Mesendoderm (in vitro differentiated cells): Measurements from ENCODE around the gene HPGD.

Experiments used
- DNase-seq: peaks from one replicate; pipeline ENCODE4 v3.0.0; 2013
- H2AK5ac ChIP-seq: 2 replicates; pipeline ENCODE4 v1.6.1; 2013; ENCODE audit warnings: low read length, inconsistent platforms
- H2BK120ac ChIP-seq: 2 replicates; pipeline ENCODE4 v1.6.1; 2013; ENCODE audit warnings: low read depth, mild to moderate bottlenecking, low read length, moderate library complexity, mixed read lengths
- H2BK15ac ChIP-seq: replicated peaks from 2 replicates; pipeline ENCODE4 v1.6.1; 2013; ENCODE audit warnings: low read depth, mild to moderate bottlenecking, moderate library complexity
- H2BK5ac ChIP-seq: 2 replicates; pipeline ENCODE4 v1.6.1; 2013; ENCODE audit warnings: low read length, inconsistent platforms
- H3K18ac ChIP-seq: 2 replicates; pipeline ENCODE4 v1.6.1; 2013; ENCODE audit warnings: mild to moderate bottlenecking, low read length, mixed read lengths
- H3K23ac ChIP-seq: one replicate; pipeline ENCODE4 v1.6.1; 2013; ENCODE audit warnings: low read length
- H3K27ac ChIP-seq: 2 replicates; pipeline ENCODE4 v1.5.1; 2013; ENCODE audit warnings: low read depth, mild to moderate bottlenecking, inconsistent platforms, low read length, moderate library complexity
- H3K27me3 ChIP-seq: 2 replicates; pipeline ENCODE4 v1.6.1; 2013; ENCODE audit warnings: low read length, control low read depth, mild to moderate bottlenecking, inconsistent platforms; ENCODE audit not compliant: insufficient read depth, poor library complexity
- H3K36me3 ChIP-seq: 2 replicates; pipeline ENCODE4 v1.6.1; 2013; ENCODE audit warnings: low read length, inconsistent platforms; ENCODE audit not compliant: control insufficient read depth, insufficient read depth
- H3K4ac ChIP-seq: one replicate; pipeline ENCODE4 v1.6.1; 2013; ENCODE audit warnings: low read depth, mild to moderate bottlenecking, low read length, moderate library complexity
- H3K4me1 ChIP-seq: 2 replicates; pipeline ENCODE4 v1.6.1; 2013; ENCODE audit warnings: low read depth, low read length, inconsistent platforms; ENCODE audit not compliant: control insufficient read depth
- H3K4me2 ChIP-seq: 2 replicates; pipeline ENCODE4 v1.6.1; 2013; ENCODE audit warnings: low read length
- H3K4me3 ChIP-seq: 2 replicates; pipeline ENCODE4 v1.5.1; 2013; ENCODE audit warnings: mild to moderate bottlenecking, low read length
- H3K56ac ChIP-seq: one replicate; pipeline ENCODE4 v1.6.1; 2013; ENCODE audit warnings: low read length
- H3K79me1 ChIP-seq: 2 replicates; pipeline ENCODE4 v1.6.1; 2013; ENCODE audit warnings: low read length, inconsistent platforms
- H3K79me2 ChIP-seq: 2 replicates; pipeline ENCODE4 v1.6.1; 2013; ENCODE audit warnings: mild to moderate bottlenecking, low read length; ENCODE audit not compliant: control insufficient read depth, insufficient read depth
- H3K9ac ChIP-seq: 2 replicates; pipeline ENCODE4 v1.6.1; 2013; ENCODE audit warnings: low read length, inconsistent platforms
- H4K5ac ChIP-seq: one replicate; pipeline ENCODE4 v1.6.1; 2013; ENCODE audit warnings: low read length
- H4K8ac ChIP-seq: one replicate; pipeline ENCODE4 v1.6.1; 2013; ENCODE audit warnings: low read depth, mild to moderate bottlenecking, control low read depth, low read length, moderate library complexity
- WGBS: extraction: QIAGEN DNeasy Blood & Tissue Kit; methylation state at CpG from one replicate; pipeline ENCODE4 v1.1.7; 2013; ENCODE audit warnings: low lambda C conversion rate, missing lambda C conversion rate; ENCODE audit not compliant: insufficient coverage; ENCODE audit errors: extremely low coverage; 5-methylcytosine and 5-hydroxymethylcytosine counted together

Gene HPGD

DNA sequence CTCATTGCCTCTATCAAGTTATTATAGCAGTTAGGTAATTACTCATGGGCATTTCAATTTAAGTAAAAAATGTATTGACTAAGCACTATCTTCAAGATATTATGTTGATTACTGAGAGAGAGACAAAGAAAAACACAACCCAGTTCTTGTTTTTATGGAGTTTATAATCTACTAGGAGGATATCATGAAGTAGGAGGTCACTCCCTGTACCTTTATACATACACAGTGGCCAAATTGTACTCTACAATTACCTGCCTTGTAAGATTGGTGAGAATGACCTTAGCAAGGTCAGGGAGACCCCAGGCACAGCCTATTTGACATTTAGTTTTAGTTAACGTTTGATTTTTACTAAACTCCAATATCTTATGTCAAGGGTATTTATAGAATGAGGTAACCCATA is 5.5 kb downstream of the HPGD start:
- Histone ChIP-seq H3K27me3 (no peaks in the 10 kb centered on the region), H2BK15ac (no peak overlapping the region), H3K4me1 (no peaks in the 10 kb centered on the region), H3K4ac (no peak overlapping the region), H3K18ac (no peak overlapping the region), H4K8ac (no peak overlapping the region), H2BK5ac (no peak overlapping the region), H2BK120ac (no peak overlapping the region), H2AK5ac (no peak overlapping the region), H3K36me3 (no peaks in the 10 kb centered on the region), H3K9ac (no peak overlapping the region), H3K4me3 (no peak overlapping the region), H3K79me1 (no peaks in the 10 kb centered on the region), H3K23ac (no peak overlapping the region), H3K27ac (no peak overlapping the region), H3K56ac (no peak overlapping the region), H3K4me2 (no peak overlapping the region), H3K79me2 (no peaks in the 10 kb centered on the region), H4K5ac (no peak overlapping the region)
- no peak for DNase-seq
- no CpG with 5 or more reads among the region's 1 CpG for WGBS

DNA sequence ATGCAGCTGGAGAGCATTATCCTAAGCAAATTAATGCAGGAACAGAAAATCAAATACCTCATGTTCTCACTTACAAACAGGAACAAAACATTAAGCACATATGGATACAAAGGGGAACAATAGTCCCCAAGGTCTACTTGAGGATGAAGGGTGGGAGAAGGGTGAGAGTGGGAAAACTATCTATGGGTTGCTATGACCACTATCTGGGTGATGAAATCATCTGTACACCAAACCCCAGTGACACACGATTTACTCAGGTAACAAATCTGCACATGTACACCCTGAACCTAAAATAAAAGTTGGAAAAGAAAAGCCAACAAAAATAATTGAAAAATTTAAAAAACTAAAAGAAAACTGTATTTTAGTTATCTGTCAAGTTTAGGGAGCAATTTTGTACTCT is 5.9 kb downstream of the HPGD start:
- Histone ChIP-seq H3K23ac (no peak overlapping the region), H4K5ac (no peak overlapping the region), H3K27me3 (no peaks in the 10 kb centered on the region), H3K9ac (no peak overlapping the region), H3K27ac (no peak overlapping the region), H4K8ac (no peak overlapping the region), H2BK15ac (no peak overlapping the region), H3K79me1 (no peaks in the 10 kb centered on the region), H3K4me1 (no peaks in the 10 kb centered on the region), H3K36me3 (no peaks in the 10 kb centered on the region), H3K56ac (no peak overlapping the region), H3K79me2 (no peaks in the 10 kb centered on the region), H3K18ac (no peak overlapping the region), H2BK120ac (no peak overlapping the region), H2AK5ac (no peak overlapping the region), H3K4ac (no peak overlapping the region), H3K4me3 (no peak overlapping the region), H2BK5ac (no peak overlapping the region), H3K4me2 (no peak overlapping the region)
- no CpG with 5 or more reads among the region's 1 CpG for WGBS
- no peak for DNase-seq

DNA sequence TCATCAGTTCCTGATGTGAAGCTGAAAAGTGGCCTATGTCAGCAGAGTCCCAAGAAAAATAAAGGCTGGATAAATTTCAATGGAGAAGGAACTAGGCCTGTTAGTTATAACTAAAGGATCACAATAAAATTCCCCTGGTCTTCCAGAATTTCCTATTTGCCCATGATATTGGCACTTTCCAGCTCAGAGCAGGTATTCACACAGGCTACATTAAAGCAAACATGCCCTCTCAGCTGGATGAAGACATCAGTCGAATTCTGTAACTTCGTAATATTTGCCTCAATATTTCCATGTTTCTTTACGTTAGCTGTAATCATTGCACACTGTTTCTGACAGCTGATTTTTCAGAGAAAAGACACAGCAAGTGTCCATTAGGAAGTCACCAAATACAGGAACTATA is 9.5 kb downstream of the HPGD start:
- Histone ChIP-seq H3K79me1 (no peaks in the 10 kb centered on the region), H2BK15ac (no peak overlapping the region), H3K9ac (no peak overlapping the region), H4K5ac (no peak overlapping the region), H3K36me3 (no peaks in the 10 kb centered on the region), H3K27ac (no peak overlapping the region), H2BK120ac (no peak overlapping the region), H3K79me2 (no peaks in the 10 kb centered on the region), H3K4ac (no peak overlapping the region), H4K8ac (no peak overlapping the region), H3K56ac (no peak overlapping the region), H3K27me3 (no peaks in the 10 kb centered on the region), H3K18ac (no peak overlapping the region), H2BK5ac (no peak overlapping the region), H3K23ac (no peak overlapping the region), H2AK5ac (no peak overlapping the region), H3K4me3 (no peak overlapping the region), H3K4me2 (no peak overlapping the region), H3K4me1 (no peaks in the 10 kb centered on the region)
- no peak for DNase-seq
- no CpG with 5 or more reads among the region's 3 CpGs for WGBS

DNA sequence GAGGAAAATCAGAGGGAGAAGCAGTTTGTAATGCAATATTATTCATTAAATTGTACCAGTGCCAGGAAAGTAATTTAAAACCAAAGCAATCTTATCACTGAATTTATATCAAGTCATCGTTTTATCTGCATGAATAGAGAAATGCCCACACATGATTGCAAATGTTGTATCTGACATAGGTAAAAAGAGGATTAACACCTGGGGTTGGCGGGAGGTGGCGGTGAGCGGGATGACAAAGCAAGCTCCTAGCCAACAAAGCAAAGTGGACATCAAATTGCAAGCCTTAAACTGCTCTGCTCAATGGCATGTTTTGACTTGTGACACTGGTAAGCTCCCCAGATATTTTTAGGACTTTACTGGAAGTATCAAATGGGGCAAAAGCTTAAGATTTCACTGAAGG is 16.4 kb downstream of the HPGD start:
- H2BK120ac ChIP-seq: no peak overlapping the region
- DNase-seq: no peak
- no CpG with 5 or more reads among the region's 4 CpGs for WGBS

DNA sequence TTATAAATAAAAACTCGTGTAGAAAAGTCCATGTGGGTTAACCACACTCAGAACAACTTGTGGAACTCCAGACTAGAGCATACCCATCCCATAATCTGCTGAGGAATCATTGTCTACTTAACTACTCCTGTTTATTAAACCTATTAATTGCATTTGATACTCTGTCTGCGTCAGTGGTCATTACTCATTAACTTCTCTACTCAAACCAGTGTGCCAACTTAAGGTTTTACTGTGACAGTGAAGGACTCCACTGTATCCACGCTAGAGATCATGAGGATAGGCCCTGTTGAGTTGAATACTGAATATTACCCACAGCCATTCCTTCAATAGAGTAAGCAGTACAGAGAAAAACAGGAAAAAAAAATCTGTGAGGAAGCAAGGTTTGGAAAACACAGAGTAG is 17.3 kb downstream of the HPGD start:
- Histone ChIP-seq H3K23ac (no peak overlapping the region), H4K5ac (no peak overlapping the region), H3K4me3 (no peak overlapping the region), H3K27ac (no peak overlapping the region), H2BK15ac (no peak overlapping the region), H2BK5ac (no peak overlapping the region), H3K56ac (no peak overlapping the region), H3K79me1 (no peaks in the 10 kb centered on the region), H3K36me3 (no peaks in the 10 kb centered on the region), H2BK120ac (no peak overlapping the region), H3K79me2 (no peaks in the 10 kb centered on the region), H3K18ac (no peak overlapping the region), H2AK5ac (no peak overlapping the region), H3K27me3 (no peaks in the 10 kb centered on the region), H3K9ac (no peak overlapping the region), H3K4me2 (no peak overlapping the region), H4K8ac (no peak overlapping the region), H3K4me1 (no peaks in the 10 kb centered on the region), H3K4ac (no peak overlapping the region)
- DNase-seq: no peak
- WGBS: no CpG with 5 or more reads among the region's 3 CpGs

More for the DNA sequence above, 16.4 kb downstream of the HPGD start:
- H3K4me1 ChIP-seq: no peaks in the 10 kb centered on the region
- no peak overlapping the region for H2BK15ac ChIP-seq
- no peak overlapping the region for H3K27ac ChIP-seq
- no peaks in the 10 kb centered on the region for H3K27me3 ChIP-seq
- H3K18ac ChIP-seq: no peak overlapping the region
- no peak overlapping the region for H3K56ac ChIP-seq
- no peak overlapping the region for H3K4ac ChIP-seq
- no peak overlapping the region for H4K5ac ChIP-seq
- no peaks in the 10 kb centered on the region for H3K36me3 ChIP-seq
- H2AK5ac ChIP-seq: no peak overlapping the region
- no peak overlapping the region for H3K9ac ChIP-seq
- H3K4me3 ChIP-seq: no peak overlapping the region
- H3K79me2 ChIP-seq: no peaks in the 10 kb centered on the region
- H3K23ac ChIP-seq: no peak overlapping the region
- H4K8ac ChIP-seq: no peak overlapping the region
- no peak overlapping the region for H3K4me2 ChIP-seq
- no peak overlapping the region for H2BK5ac ChIP-seq
- no peaks in the 10 kb centered on the region for H3K79me1 ChIP-seq

DNA sequence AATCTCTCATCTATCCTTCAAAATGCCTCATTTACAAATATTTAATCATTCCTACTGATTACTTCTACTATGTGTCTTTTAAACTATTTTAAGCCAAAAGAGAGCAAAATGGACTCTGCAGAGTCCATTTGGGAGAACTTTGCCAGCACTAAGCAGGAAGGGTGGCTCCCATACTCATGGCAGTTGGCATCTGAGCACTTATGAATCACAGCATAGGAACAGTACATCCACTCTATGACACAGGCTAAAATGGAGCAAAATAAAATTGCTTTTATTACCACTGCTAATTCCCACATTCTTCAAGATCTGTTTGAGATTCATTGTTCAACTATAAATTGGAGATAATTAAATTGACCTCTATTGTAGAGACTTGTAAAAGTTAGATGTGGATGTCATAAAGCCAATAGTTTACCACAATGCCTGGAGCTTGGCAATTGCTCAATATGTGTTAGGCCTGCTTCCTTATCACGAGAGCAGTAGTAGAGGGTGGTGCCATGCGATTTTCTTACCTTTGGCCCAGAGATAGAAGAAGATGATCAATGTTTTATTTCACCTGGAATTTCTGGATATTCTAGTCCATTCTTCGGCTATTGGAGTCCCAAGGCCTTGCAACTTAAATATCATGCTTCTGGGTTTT is 19.1 kb downstream of the HPGD start:
- Histone ChIP-seq H2BK5ac (no peak overlapping the region), H3K4ac (no peak overlapping the region), H4K5ac (no peak overlapping the region), H3K23ac (no peak overlapping the region), H3K79me1 (no peaks in the 10 kb centered on the region), H2AK5ac (no peak overlapping the region), H2BK15ac (no peak overlapping the region), H3K79me2 (no peaks in the 10 kb centered on the region), H4K8ac (no peak overlapping the region), H3K9ac (no peak overlapping the region), H3K27me3 (no peaks in the 10 kb centered on the region), H2BK120ac (no peak overlapping the region), H3K18ac (no peak overlapping the region), H3K4me1 (no peaks in the 10 kb centered on the region), H3K4me2 (no peak overlapping the region), H3K4me3 (no peak overlapping the region), H3K36me3 (no peaks in the 10 kb centered on the region), H3K56ac (no peak overlapping the region), H3K27ac (no peak overlapping the region)
- no peak for DNase-seq
- WGBS: no CpG with 5 or more reads among the region's 3 CpGs
